SK-N-MC (cell line): ENCODE data around the gene MXRA7.

ENCODE experiments used
- EZH2 ChIP-seq: fragments of 200-600 bp; sonication (generic); IDR thresholded peaks from one replicate; pipeline ENCODE4 v1.6.1; 2017; ENCODE audit warnings: antibody characterized with exemption
- POLR2AphosphoS5 ChIP-seq: IDR thresholded peaks from 2 replicates; pipeline ENCODE4 v1.6.1; 2012; ENCODE audit warnings: mild to moderate bottlenecking, low read depth, low read length, borderline replicate concordance

- no peak for TF ChIP-seq EZH2
- TF ChIP-seq POLR2AphosphoS5 = no peak
Observed at GRCh38 chr17:76738468-76738850, 27.7 kb upstream of the MXRA7 start.
